ENCODE measurements around the gene FAXDC2.

FAXDC2 gene

GRCh38 chr5:154850255-154851062 lies at the start of gene FAXDC2:
TSS of gene FAXDC2 (minus strand) at chr5:154850603. CDS start at chr5:154838178, 12,425 bp downstream.
- no peak for DNase-seq (ENCODE audit: low read depth in 2 of 2)

GRCh38 chr5:154900066-154900465 lies 49.7 kb upstream of the FAXDC2 start:
- no peak for DNase-seq (ENCODE audit: low read depth in 2 of 2)

GRCh38 chr5:154899151-154899816 lies 48.9 kb upstream of the FAXDC2 start:
- no peak for DNase-seq (ENCODE audit: low read depth in 2 of 2)

GRCh38 chr5:154898210-154898609 lies 47.8 kb upstream of the FAXDC2 start:
- DNase-seq (ENCODE audit: low read depth in 2 of 2): no peak

GRCh38 chr5:154896562-154897165 lies 46.3 kb upstream of the FAXDC2 start:
- no peak for DNase-seq (ENCODE audit: low read depth in 2 of 2)

GRCh38 chr5:154895606-154896561 lies 45.5 kb upstream of the FAXDC2 start:
- no peak for DNase-seq (ENCODE audit: low read depth in 2 of 2)

GRCh38 chr5:154893381-154893780 lies 43.0 kb upstream of the FAXDC2 start:
- DNase-seq (ENCODE audit: low read depth in 2 of 2): no peak

- DNase-seq (ENCODE audit: low read depth in 2 of 2): no peak
Observed at GRCh38 chr5:154892369-154892771, 42.0 kb upstream of the FAXDC2 start.

- DNase-seq (ENCODE audit: low read depth in 2 of 2): no peak
Observed at GRCh38 chr5:154885439-154885838, 35.0 kb upstream of the FAXDC2 start.

GRCh38 chr5:154884424-154884823 lies 34.0 kb upstream of the FAXDC2 start:
- DNase-seq (ENCODE audit: low read depth in 2 of 2): no peak

GRCh38 chr5:154881986-154882385 lies 31.6 kb upstream of the FAXDC2 start:
- DNase-seq (ENCODE audit: low read depth in 2 of 2): no peak

GRCh38 chr5:154878642-154879335 lies 28.4 kb upstream of the FAXDC2 start:
- DNase-seq (ENCODE audit: low read depth in 2 of 2): no peak

GRCh38 chr5:154873791-154874331 lies 23.5 kb upstream of the FAXDC2 start:
- DNase-seq (ENCODE audit: low read depth in 2 of 2): no peak

- no peak for DNase-seq (ENCODE audit: low read depth in 2 of 2)
Observed at GRCh38 chr5:154871734-154872133, 21.3 kb upstream of the FAXDC2 start.

GRCh38 chr5:154868702-154869101 lies 18.3 kb upstream of the FAXDC2 start:
- DNase-seq (ENCODE audit: low read depth in 2 of 2): no peak

GRCh38 chr5:154866841-154867240 lies 16.4 kb upstream of the FAXDC2 start:
- DNase-seq (ENCODE audit: low read depth in 2 of 2): no peak

- DNase-seq (ENCODE audit: low read depth in 2 of 2): no peak
Observed at GRCh38 chr5:154865466-154866184, 15.2 kb upstream of the FAXDC2 start.

- DNase-seq (ENCODE audit: low read depth in 2 of 2): no peak
Observed at GRCh38 chr5:154863291-154864080, 13.1 kb upstream of the FAXDC2 start.

- no peak for DNase-seq (ENCODE audit: low read depth in 2 of 2)
Observed at GRCh38 chr5:154862766-154863165, 12.4 kb upstream of the FAXDC2 start.
